Stimulated activated naive CD8-positive, alpha-beta T cell treated with anti-CD3 and anti-CD28 coated beads, Interleukin-15, Interleukin-2, amounts not matched to agents 100 ng/mL and 50 ng/mL, for 24 hours (primary cell): ENCODE data around the gene GFRA1.

ENCODE experiments used
- H3K27ac Mint-ChIP-seq: one replicate; pipeline ENCODE4 v1.8.0; 2021; ENCODE audit warnings: mild to moderate bottlenecking, mixed read lengths
- H3K27me3 Mint-ChIP-seq: one replicate; pipeline ENCODE4 v1.8.0; 2021; ENCODE audit warnings: mixed read lengths
- H3K36me3 Mint-ChIP-seq: one replicate; pipeline ENCODE4 v1.8.0; 2021; ENCODE audit warnings: low read depth, mixed read lengths
- H3K4me1 Mint-ChIP-seq: one replicate; pipeline ENCODE4 v1.8.0; 2021; ENCODE audit warnings: low read depth, mixed read lengths
- H3K4me3 Mint-ChIP-seq: one replicate; pipeline ENCODE4 v1.8.0; 2021; ENCODE audit warnings: mild to moderate bottlenecking, mixed read lengths
- H3K9me3 Mint-ChIP-seq: one replicate; pipeline ENCODE4 v1.8.0; 2021; ENCODE audit warnings: mixed read lengths

Gene GFRA1

DNA sequence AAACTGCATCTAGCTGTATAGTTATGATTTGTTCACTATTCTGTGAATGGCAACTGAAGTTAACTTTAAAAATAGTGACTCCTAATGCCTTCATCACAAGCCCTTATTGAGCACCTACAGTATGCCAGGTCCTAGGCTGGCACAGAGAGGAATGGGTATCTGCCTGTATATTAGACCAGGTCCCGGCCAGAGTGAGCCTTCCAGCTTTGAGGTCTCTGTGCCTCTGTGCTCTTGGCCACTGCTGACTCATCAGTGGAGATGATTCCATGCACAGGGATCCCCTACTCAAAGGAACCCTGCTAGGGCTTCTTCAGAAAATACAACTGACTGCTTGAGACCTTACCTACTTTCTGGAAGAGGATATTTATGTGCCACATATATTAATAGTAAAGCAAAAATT is 118.4 kb downstream of the GFRA1 start:
- Mint-ChIP-seq H3K4me1 (no peaks in the 10 kb centered on the region), H3K27ac (no peak overlapping the region), H3K36me3 (no peaks in the 10 kb centered on the region), H3K9me3 (no peaks in the 10 kb centered on the region), H3K4me3 (no peak overlapping the region), H3K27me3 (peaks cover 8% of the 10 kb centered on the region)

- H3K27ac Mint-ChIP-seq: no peak overlapping the region
- H3K27me3 Mint-ChIP-seq: peaks cover 8% of the 10 kb centered on the region
- H3K4me3 Mint-ChIP-seq: no peak overlapping the region
- H3K36me3 Mint-ChIP-seq: no peaks in the 10 kb centered on the region
- no peaks in the 10 kb centered on the region for H3K9me3 Mint-ChIP-seq
- no peaks in the 10 kb centered on the region for H3K4me1 Mint-ChIP-seq
These were observed 121.9 kb downstream of the GFRA1 start for GRCh38 chr10:116151076-116151475.

- no peak overlapping the region for H3K27ac Mint-ChIP-seq
- no peaks in the 10 kb centered on the region for H3K9me3 Mint-ChIP-seq
- no peak overlapping the region for H3K4me3 Mint-ChIP-seq
- no peaks in the 10 kb centered on the region for H3K4me1 Mint-ChIP-seq
- peaks cover 8% of the 10 kb centered on the region for H3K27me3 Mint-ChIP-seq
- H3K36me3 Mint-ChIP-seq: no peaks in the 10 kb centered on the region
These were observed 122.4 kb downstream of the GFRA1 start for GRCh38 chr10:116150606-116151005.

GRCh38 chr10:116147147-116147905 is 125.7 kb downstream of the GFRA1 start:
- Mint-ChIP-seq H3K4me3 (no peak overlapping the region), H3K27me3 (peaks cover 8% of the 10 kb centered on the region), H3K4me1 (no peaks in the 10 kb centered on the region), H3K9me3 (no peaks in the 10 kb centered on the region), H3K36me3 (no peaks in the 10 kb centered on the region), H3K27ac (no peak overlapping the region)

- Mint-ChIP-seq H3K27ac (no peak overlapping the region), H3K36me3 (no peaks in the 10 kb centered on the region), H3K4me1 (no peaks in the 10 kb centered on the region), H3K4me3 (no peak overlapping the region), H3K9me3 (no peaks in the 10 kb centered on the region), H3K27me3 (peaks cover 1% of the 10 kb centered on the region)
These were observed 126.5 kb downstream of the GFRA1 start for GRCh38 chr10:116146372-116147140.

DNA sequence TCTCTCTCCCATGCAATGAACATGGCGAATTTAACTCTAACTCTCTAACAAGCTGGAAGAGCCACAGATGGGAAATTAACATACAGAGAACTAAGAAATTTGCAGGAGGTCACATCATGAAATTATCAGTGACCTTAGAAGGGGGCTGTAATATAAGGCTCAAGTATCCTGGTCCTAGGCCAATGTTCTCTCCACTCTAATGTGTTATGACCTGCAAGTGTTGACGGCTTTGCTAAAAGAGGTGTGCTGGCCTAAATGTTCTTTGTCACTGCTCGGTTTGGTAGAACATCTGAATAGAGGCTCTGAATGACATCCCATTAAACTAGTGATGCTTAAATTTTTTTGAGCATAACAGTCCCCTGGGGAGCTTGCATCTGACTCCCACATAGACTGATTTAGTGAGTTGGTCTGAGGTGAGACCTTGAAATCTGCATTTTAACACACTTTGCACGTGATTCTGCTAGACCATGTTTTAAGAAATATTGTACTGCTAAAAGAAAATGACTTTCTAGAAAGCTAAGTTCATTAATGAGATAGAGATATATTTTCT is 129.3 kb downstream of the GFRA1 start:
- Mint-ChIP-seq H3K4me1 (no peaks in the 10 kb centered on the region), H3K36me3 (no peaks in the 10 kb centered on the region), H3K4me3 (no peak overlapping the region), H3K27ac (no peak overlapping the region), H3K27me3 (no peaks in the 10 kb centered on the region), H3K9me3 (no peaks in the 10 kb centered on the region)

GRCh38 chr10:116141855-116142254 is 131.2 kb downstream of the GFRA1 start:
- Mint-ChIP-seq H3K4me3 (no peak overlapping the region), H3K36me3 (no peaks in the 10 kb centered on the region), H3K27me3 (no peaks in the 10 kb centered on the region), H3K4me1 (no peaks in the 10 kb centered on the region), H3K9me3 (no peaks in the 10 kb centered on the region), H3K27ac (no peak overlapping the region)

GRCh38 chr10:116141246-116141645 is 131.8 kb downstream of the GFRA1 start:
- H3K27me3 Mint-ChIP-seq: no peaks in the 10 kb centered on the region
- no peaks in the 10 kb centered on the region for H3K4me1 Mint-ChIP-seq
- no peak overlapping the region for H3K27ac Mint-ChIP-seq
- no peaks in the 10 kb centered on the region for H3K9me3 Mint-ChIP-seq
- no peaks in the 10 kb centered on the region for H3K36me3 Mint-ChIP-seq
- no peak overlapping the region for H3K4me3 Mint-ChIP-seq

- Mint-ChIP-seq H3K27ac (no peak overlapping the region), H3K27me3 (no peaks in the 10 kb centered on the region), H3K36me3 (no peaks in the 10 kb centered on the region), H3K9me3 (no peaks in the 10 kb centered on the region), H3K4me1 (no peaks in the 10 kb centered on the region), H3K4me3 (no peak overlapping the region)
These were observed 133.1 kb downstream of the GFRA1 start for GRCh38 chr10:116139886-116140285.

- H3K4me3 Mint-ChIP-seq: no peak overlapping the region
- H3K27ac Mint-ChIP-seq: no peak overlapping the region
- no peaks in the 10 kb centered on the region for H3K9me3 Mint-ChIP-seq
- no peaks in the 10 kb centered on the region for H3K36me3 Mint-ChIP-seq
- H3K4me1 Mint-ChIP-seq: no peaks in the 10 kb centered on the region
- H3K27me3 Mint-ChIP-seq: no peaks in the 10 kb centered on the region
These were observed 134.1 kb downstream of the GFRA1 start for GRCh38 chr10:116138897-116139296.

DNA sequence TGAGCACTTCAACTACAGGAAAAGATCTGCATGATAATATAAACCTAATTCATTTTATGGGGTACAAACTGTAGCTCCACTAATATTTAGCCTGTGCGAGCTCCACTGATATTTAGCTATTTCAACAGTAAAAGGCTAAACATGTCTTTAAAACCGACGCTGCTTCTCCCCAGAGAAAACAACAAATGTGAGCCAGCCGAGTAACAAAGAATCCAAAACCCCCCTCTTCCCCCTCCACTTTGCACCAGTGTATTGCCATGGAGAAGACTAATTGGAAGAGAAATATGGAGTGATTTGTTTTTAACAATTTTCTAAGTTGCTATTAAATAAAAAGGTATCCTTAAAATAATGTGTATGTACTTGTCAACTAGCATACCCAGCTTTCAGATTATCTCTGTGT is 136.7 kb downstream of the GFRA1 start:
- Mint-ChIP-seq H3K27ac (no peak overlapping the region), H3K27me3 (no peaks in the 10 kb centered on the region), H3K36me3 (no peaks in the 10 kb centered on the region), H3K4me1 (no peaks in the 10 kb centered on the region), H3K4me3 (no peak overlapping the region), H3K9me3 (no peaks in the 10 kb centered on the region)

- H3K4me3 Mint-ChIP-seq: no peak overlapping the region
- no peaks in the 10 kb centered on the region for H3K9me3 Mint-ChIP-seq
- no peaks in the 10 kb centered on the region for H3K36me3 Mint-ChIP-seq
- H3K27me3 Mint-ChIP-seq: no peaks in the 10 kb centered on the region
- H3K27ac Mint-ChIP-seq: no peak overlapping the region
- H3K4me1 Mint-ChIP-seq: no peaks in the 10 kb centered on the region
These were observed 138.7 kb downstream of the GFRA1 start for GRCh38 chr10:116134322-116134721.

DNA sequence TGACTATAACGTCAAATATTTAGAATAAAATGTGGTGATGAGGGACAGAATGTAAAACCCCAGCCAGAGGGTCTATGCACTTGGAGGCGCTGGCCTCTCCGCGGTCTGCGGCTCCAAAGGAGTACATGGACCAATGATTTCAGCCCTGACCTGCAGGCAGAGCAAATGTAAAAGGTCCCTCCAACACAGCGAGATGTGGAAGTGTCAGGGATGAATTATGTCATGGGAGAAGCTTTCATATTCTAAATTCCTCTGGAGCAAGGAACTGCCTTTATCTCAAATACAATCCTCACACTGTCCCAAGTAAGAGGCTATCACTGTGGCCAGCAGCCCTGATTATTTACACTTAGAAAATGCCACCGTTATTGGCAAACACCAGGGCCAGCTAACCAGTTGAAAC is 139.4 kb downstream of the GFRA1 start:
- H3K4me1 Mint-ChIP-seq: no peaks in the 10 kb centered on the region
- no peaks in the 10 kb centered on the region for H3K36me3 Mint-ChIP-seq
- no peak overlapping the region for H3K27ac Mint-ChIP-seq
- no peaks in the 10 kb centered on the region for H3K9me3 Mint-ChIP-seq
- no peaks in the 10 kb centered on the region for H3K27me3 Mint-ChIP-seq
- H3K4me3 Mint-ChIP-seq: no peak overlapping the region

GRCh38 chr10:116132780-116133399 is 140.1 kb downstream of the GFRA1 start:
- no peaks in the 10 kb centered on the region for H3K4me1 Mint-ChIP-seq
- H3K27ac Mint-ChIP-seq: no peak overlapping the region
- H3K36me3 Mint-ChIP-seq: no peaks in the 10 kb centered on the region
- no peak overlapping the region for H3K4me3 Mint-ChIP-seq
- no peaks in the 10 kb centered on the region for H3K27me3 Mint-ChIP-seq
- H3K9me3 Mint-ChIP-seq: no peaks in the 10 kb centered on the region

DNA sequence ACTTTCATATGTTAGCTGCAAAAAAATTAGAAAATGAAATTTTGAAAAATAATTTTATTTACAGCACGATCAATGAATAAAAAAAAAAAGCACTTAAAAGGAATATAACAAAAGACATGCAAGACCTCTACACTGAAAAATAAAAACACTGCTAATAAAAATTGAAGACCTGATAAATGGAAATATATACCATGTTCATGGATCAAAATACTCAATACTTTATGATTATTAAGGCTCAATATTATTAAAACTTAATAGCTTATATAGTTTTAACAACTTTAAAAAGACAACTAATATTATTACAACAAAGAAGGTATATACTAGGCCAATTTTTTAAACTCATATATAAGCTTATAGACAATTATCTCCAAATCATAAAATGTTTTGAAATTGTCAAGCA is 143.0 kb downstream of the GFRA1 start:
- no peaks in the 10 kb centered on the region for H3K27me3 Mint-ChIP-seq
- H3K36me3 Mint-ChIP-seq: no peaks in the 10 kb centered on the region
- H3K4me3 Mint-ChIP-seq: no peak overlapping the region
- H3K4me1 Mint-ChIP-seq: no peaks in the 10 kb centered on the region
- H3K9me3 Mint-ChIP-seq: no peaks in the 10 kb centered on the region
- no peak overlapping the region for H3K27ac Mint-ChIP-seq
